Measurements from ENCODE around the gene LGR4. TPM values are rescaled to one million over a fixed set of nuclear protein-coding genes. Genes with fewer than 3 reads are reported as not detected.

The LGR4 gene
- total RNA-seq, 1 experiment from 2014 or later = 21.3 TPM

- Histone ChIP-seq H3K4me3 (no peak overlapping the region), H3K9me3 (replicated peaks) (no peaks in the 10 kb centered on the region), H3K36me3 (no peaks in the 10 kb centered on the region), H3K4me1 (replicated peaks) (peaks cover 51% of the 10 kb centered on the region), H3K27ac (no peak overlapping the region), H3K27me3 (replicated peaks) (no peaks in the 10 kb centered on the region)
- no peak for DNase-seq (ENCODE audit: low read depth in 1 of 2, low spot score in 2 of 2)
Measured at GRCh38 chr11:27391331-27392015, 81.1 kb downstream of the LGR4 start.

DNA sequence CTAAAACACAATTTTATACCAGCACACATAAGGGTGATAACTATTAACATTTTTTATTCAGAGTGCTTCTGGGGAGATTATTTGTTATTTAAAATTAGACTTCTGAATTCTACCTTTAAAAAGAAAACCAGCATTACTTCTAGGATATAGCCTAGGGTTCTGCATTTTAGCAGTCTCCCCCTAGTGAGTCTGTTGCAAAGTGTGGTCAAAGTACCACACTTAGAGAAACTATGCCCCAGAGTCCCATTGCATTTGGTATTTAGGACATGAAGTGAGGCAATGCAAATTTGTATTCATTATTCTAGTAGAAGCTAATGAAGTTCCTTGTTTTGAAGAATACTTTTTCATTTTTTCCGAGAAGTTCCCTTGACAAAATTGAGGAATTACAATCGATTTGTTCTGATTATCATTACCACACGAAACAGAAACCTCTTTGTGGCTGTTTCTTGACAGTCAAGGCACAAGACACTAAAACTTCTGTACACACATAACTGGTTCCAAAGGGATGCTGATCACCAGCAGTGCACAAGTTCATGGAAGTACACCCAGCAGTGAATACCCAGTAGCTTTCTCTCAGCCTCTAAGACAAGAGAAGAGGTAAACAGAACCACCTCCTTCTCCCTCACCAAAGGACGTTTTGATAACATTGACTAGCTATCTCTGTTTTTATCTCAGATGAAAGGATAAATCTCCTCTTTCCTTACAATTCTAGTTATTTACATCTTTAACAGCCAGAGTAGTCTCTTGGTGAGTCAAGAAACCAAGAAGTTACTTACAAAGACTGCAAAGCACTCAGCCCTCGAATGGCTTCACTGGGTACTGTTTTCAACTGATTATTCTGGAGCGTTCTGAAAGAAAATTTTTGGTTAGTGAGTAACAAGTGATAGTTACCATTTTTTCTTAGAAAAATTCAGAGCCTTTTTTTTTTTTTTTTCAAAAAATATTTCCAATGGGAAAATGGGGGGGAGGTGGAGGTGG is 82.0 kb downstream of the LGR4 start:
- no peaks in the 10 kb centered on the region for H3K27me3 ChIP-seq (replicated peaks)
- H3K9me3 ChIP-seq (replicated peaks) = no peaks in the 10 kb centered on the region
- H3K4me1 ChIP-seq (replicated peaks) = peaks cover 53% of the 10 kb centered on the region
- H3K36me3 ChIP-seq = no peaks in the 10 kb centered on the region
- no peak overlapping the region for H3K4me3 ChIP-seq
- DNase-seq (ENCODE audit: low read depth in 1 of 2, low spot score in 2 of 2) = peak in 1 of 2 experiments; percentile 31
- no peak overlapping the region for H3K27ac ChIP-seq

DNA sequence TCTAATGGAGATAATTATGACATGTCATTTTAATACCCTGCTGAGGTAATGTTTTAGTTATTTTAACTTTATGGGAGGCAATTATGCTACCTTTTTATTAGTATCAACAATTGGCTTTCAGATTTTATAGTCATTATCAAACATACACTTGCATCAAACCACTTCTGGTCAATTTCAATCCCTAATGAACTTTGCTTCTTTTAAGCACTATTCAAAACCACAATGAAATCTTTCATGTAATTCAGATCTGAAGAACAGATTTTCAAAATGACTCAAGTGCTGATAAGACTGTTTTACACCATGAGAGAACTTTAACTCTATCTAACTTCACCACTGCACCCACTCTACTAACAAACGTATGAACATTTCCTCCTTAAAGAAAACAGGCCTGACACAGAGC is 83.7 kb downstream of the LGR4 start:
- Histone ChIP-seq H3K27ac (no peak overlapping the region), H3K27me3 (replicated peaks) (no peaks in the 10 kb centered on the region), H3K4me3 (no peak overlapping the region), H3K36me3 (no peaks in the 10 kb centered on the region), H3K9me3 (replicated peaks) (no peaks in the 10 kb centered on the region), H3K4me1 (replicated peaks) (peaks cover 54% of the 10 kb centered on the region)
- DNase-seq (ENCODE audit: low read depth in 1 of 2, low spot score in 2 of 2) = no peak

DNA sequence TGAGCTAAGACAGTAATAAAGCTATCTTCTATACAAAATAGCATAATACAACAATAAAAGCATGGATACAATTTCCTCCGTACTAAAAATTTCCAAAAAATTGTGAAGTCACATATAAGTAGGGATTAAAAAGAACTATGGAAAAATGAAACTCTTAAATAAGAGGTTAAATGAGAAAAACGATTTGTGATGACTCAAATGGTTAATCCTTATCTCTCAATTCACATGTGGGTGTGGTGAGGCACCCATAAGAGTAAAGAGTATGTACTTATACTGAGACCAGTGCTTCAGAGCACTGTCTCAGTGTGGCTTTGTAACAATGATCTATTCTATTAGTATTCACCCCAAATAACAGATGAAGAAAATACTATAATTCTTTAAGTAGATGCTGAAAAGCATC is 84.6 kb downstream of the LGR4 start:
- no peak for DNase-seq (ENCODE audit: low read depth in 1 of 2, low spot score in 2 of 2)
- H3K27me3 ChIP-seq (replicated peaks) = no peaks in the 10 kb centered on the region
- H3K4me3 ChIP-seq = no peak overlapping the region
- no peaks in the 10 kb centered on the region for H3K9me3 ChIP-seq (replicated peaks)
- no peak overlapping the region for H3K27ac ChIP-seq
- H3K36me3 ChIP-seq = no peaks in the 10 kb centered on the region
- H3K4me1 ChIP-seq (replicated peaks) = peaks cover 52% of the 10 kb centered on the region

GRCh38 chr11:27387362-27387761 is 85.2 kb downstream of the LGR4 start:
- Histone ChIP-seq H3K4me3 (no peak overlapping the region), H3K27ac (no peak overlapping the region), H3K36me3 (no peaks in the 10 kb centered on the region), H3K27me3 (replicated peaks) (no peaks in the 10 kb centered on the region), H3K4me1 (replicated peaks) (peaks cover 45% of the 10 kb centered on the region), H3K9me3 (replicated peaks) (no peaks in the 10 kb centered on the region)
- DNase-seq (ENCODE audit: low read depth in 1 of 2, low spot score in 2 of 2) = no peak

DNA sequence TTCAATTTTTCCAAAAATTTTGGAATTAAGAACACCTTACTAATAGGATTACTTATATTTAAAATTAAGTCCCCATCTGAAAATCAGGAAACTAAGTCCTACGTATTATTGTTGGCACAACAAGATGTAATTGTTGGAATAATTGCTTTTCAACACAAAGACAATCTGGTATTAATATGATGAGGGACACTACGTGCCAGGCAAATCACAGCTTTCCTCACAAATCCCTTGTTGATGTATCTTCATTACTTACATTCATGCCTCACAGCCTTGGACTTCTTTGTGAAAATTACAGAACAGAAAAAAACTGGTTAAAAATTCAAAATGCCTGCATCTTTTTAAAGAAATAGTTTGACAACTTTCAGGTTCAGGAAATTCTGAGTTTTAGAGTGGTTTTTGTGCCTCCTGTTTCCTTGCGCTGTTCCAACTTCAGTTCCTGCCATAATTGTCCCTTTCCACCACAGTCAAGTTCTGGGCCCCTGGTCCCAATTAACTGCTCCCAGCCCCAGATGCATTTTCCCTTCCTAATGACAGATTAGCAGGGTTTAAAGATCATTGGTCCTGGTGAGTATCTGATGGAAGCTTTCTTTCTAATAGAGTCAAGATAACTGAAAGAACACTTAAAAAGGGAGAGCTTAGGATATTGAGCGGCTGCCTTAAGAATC is 86.3 kb downstream of the LGR4 start:
- DNase-seq (ENCODE audit: low read depth in 1 of 2, low spot score in 2 of 2) = no peak
- no peaks in the 10 kb centered on the region for H3K9me3 ChIP-seq (replicated peaks)
- no peaks in the 10 kb centered on the region for H3K36me3 ChIP-seq
- H3K27ac ChIP-seq = peak overlapping the region; percentile 63
- H3K27me3 ChIP-seq (replicated peaks) = no peaks in the 10 kb centered on the region
- no peak overlapping the region for H3K4me3 ChIP-seq
- peaks cover 35% of the 10 kb centered on the region for H3K4me1 ChIP-seq (replicated peaks)

- no peaks in the 10 kb centered on the region for H3K27me3 ChIP-seq (replicated peaks)
- peak overlapping the region; percentile 19 for H3K4me3 ChIP-seq
- H3K27ac ChIP-seq = peak overlapping the region; percentile 63
- peaks cover 24% of the 10 kb centered on the region for H3K4me1 ChIP-seq (replicated peaks)
- H3K9me3 ChIP-seq (replicated peaks) = no peaks in the 10 kb centered on the region
- H3K36me3 ChIP-seq = no peaks in the 10 kb centered on the region
- peak; percentile 68 to 74 for DNase-seq (ENCODE audit: low read depth in 1 of 2, low spot score in 2 of 2)
Measured at GRCh38 chr11:27385245-27385644, 87.3 kb downstream of the LGR4 start.

- no peaks in the 10 kb centered on the region for H3K9me3 ChIP-seq (replicated peaks)
- peak overlapping the region; percentile 63; the same call in 1 of the 2 replicates for H3K27ac ChIP-seq
- H3K27me3 ChIP-seq (replicated peaks) = no peaks in the 10 kb centered on the region
- no peaks in the 10 kb centered on the region for H3K36me3 ChIP-seq
- H3K4me1 ChIP-seq (replicated peaks) = peaks cover 24% of the 10 kb centered on the region
- H3K4me3 ChIP-seq = no peak overlapping the region
- DNase-seq (ENCODE audit: low read depth in 1 of 2, low spot score in 2 of 2) = no peak
Measured at GRCh38 chr11:27384227-27384626, 88.4 kb downstream of the LGR4 start.

- DNase-seq (ENCODE audit: low read depth in 1 of 2, low spot score in 2 of 2) = no peak
- Histone ChIP-seq H3K4me1 (replicated peaks) (peaks cover 24% of the 10 kb centered on the region), H3K27ac (no peak overlapping the region), H3K4me3 (no peak overlapping the region), H3K9me3 (replicated peaks) (no peaks in the 10 kb centered on the region), H3K36me3 (no peaks in the 10 kb centered on the region), H3K27me3 (replicated peaks) (no peaks in the 10 kb centered on the region)
Measured at GRCh38 chr11:27383645-27384044, 88.9 kb downstream of the LGR4 start.

GRCh38 chr11:27381238-27381666 is 91.3 kb downstream of the LGR4 start:
- no peaks in the 10 kb centered on the region for H3K27me3 ChIP-seq (replicated peaks)
- H3K4me3 ChIP-seq = no peak overlapping the region
- DNase-seq (ENCODE audit: low read depth in 1 of 2, low spot score in 2 of 2) = no peak
- H3K4me1 ChIP-seq (replicated peaks) = peaks cover 22% of the 10 kb centered on the region
- H3K36me3 ChIP-seq = no peaks in the 10 kb centered on the region
- H3K27ac ChIP-seq = no peak overlapping the region
- no peaks in the 10 kb centered on the region for H3K9me3 ChIP-seq (replicated peaks)

DNA sequence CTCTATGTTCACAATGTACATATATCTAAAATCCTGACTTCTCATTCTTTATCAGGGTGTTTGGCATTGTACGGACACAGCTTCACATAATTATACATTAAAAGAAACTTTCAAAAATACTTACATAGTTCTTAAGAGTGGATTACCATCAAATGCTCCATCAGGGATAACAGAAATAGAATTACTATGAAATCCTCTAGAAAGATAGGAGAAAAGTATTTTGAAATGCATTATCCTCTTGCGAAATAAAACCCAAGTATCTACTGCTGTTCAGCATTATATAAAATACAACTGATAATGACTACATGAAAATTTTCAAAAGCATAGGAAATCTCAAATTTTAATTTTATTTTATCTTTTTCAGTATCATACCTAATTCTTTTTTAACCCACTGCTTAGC is 91.8 kb downstream of the LGR4 start:
- DNase-seq (ENCODE audit: low read depth in 1 of 2, low spot score in 2 of 2) = no peak
- Histone ChIP-seq H3K27ac (no peak overlapping the region), H3K36me3 (no peaks in the 10 kb centered on the region), H3K4me1 (replicated peaks) (peaks cover 17% of the 10 kb centered on the region), H3K9me3 (replicated peaks) (no peaks in the 10 kb centered on the region), H3K27me3 (replicated peaks) (no peaks in the 10 kb centered on the region), H3K4me3 (no peak overlapping the region)

DNA sequence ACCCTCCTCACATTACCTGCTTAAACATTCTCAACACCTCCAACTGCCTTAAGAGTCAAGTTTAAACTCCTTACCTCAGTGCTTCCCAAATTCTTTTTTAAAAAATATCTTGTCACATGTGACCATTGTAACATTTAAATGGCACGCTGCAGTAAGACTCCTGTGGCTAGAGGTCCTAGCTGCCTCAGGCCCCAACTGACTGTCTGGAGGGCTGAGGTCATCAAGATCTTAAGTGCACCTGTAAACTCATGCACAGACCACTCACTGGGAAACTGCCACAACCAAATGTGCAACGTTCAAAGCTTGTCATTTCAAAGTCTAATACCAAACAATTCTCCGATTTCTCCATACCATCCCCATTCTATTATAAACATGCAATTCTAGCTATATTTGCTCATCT is 93.1 kb downstream of the LGR4 start:
- Histone ChIP-seq H3K4me1 (replicated peaks) (peaks cover 5% of the 10 kb centered on the region), H3K4me3 (no peak overlapping the region), H3K9me3 (replicated peaks) (no peaks in the 10 kb centered on the region), H3K27me3 (replicated peaks) (no peaks in the 10 kb centered on the region), H3K36me3 (0 out of 2 replicates have a peak, but pooled peaks cover 3% of the 10 kb centered on the region), H3K27ac (no peak overlapping the region)
- DNase-seq (ENCODE audit: low read depth in 1 of 2, low spot score in 2 of 2) = no peak

- Histone ChIP-seq H3K27ac (no peak overlapping the region), H3K36me3 (peaks cover 3% of the 10 kb centered on the region; the same call in 1 of the 2 replicates), H3K4me3 (no peak overlapping the region), H3K4me1 (replicated peaks) (no peaks in the 10 kb centered on the region), H3K9me3 (replicated peaks) (no peaks in the 10 kb centered on the region), H3K27me3 (replicated peaks) (no peaks in the 10 kb centered on the region)
- DNase-seq (ENCODE audit: low read depth in 1 of 2, low spot score in 2 of 2) = no peak
Measured at GRCh38 chr11:27375370-27375769, 97.2 kb downstream of the LGR4 start.
